Measurements from ENCODE around the gene RTN4. TPM values are rescaled to one million over a fixed set of nuclear protein-coding genes. Genes with fewer than 3 reads are reported as not detected.

RTN4 gene
- total RNA-seq, 1 experiment from 2014 or later, result 513 TPM

DNA sequence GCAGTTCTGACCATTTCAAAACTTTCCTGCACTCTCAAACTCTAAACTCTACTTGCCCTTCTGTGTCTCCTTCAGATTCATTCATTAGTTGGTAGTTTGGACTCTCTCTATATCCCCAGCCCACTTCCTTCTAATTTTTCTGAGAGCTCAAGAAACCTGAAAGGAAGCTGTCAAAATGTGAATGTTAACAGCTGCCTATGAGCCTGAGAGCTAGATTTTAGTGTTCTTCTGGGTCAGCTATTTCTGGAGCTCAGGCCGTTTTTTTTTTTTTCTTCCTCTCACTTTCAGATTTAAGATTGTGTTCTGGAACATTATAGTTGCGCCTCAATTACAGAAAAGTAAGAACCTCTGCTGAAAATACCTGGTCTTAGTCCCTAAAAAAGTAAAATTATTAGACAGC is 73.1 kb downstream of the RTN4 start:
- TSS peak; percentile 0 for BruUV-seq (replicated peaks)
- POLR2A ChIA-PET, result no interaction called here
- DNase-seq (ENCODE audit: low read depth, low spot score) (no peak), ATAC-seq (no peak)
- Histone ChIP-seq H3K4me3 (ENCODE audit: low read depth in 2 of 2, low read length in 2 of 2) (no peak overlapping the region), H3K9me3 (ENCODE audit: control insufficient read depth, insufficient read depth, low read depth, low read length) (no peaks in the 10 kb centered on the region), H3K27ac (ENCODE audit: low read length) (peak overlapping the region; percentile 57), H3K36me3 (ENCODE audit: control insufficient read depth, insufficient read depth, low read length) (peaks cover 43% of the 10 kb centered on the region), H3K27me3 (ENCODE audit: control insufficient read depth, insufficient read depth, low read length) (no peaks in the 10 kb centered on the region), H3K4me1 (ENCODE audit: control insufficient read depth, insufficient read depth, low read length) (peaks cover 81% of the 10 kb centered on the region)
- CTCF ChIA-PET, result no interaction called here
- no peak for TF ChIP-seq TCF7L2 (IDR thresholded peaks at IDR 0.05; ENCODE audit: low read depth, low read length)
- no peak for TF ChIP-seq SIN3A (IDR thresholded peaks at IDR 0.05; ENCODE audit: borderline replicate concordance, insufficient read depth, low read depth, low read length)
- TF ChIP-seq, protein P1, sequence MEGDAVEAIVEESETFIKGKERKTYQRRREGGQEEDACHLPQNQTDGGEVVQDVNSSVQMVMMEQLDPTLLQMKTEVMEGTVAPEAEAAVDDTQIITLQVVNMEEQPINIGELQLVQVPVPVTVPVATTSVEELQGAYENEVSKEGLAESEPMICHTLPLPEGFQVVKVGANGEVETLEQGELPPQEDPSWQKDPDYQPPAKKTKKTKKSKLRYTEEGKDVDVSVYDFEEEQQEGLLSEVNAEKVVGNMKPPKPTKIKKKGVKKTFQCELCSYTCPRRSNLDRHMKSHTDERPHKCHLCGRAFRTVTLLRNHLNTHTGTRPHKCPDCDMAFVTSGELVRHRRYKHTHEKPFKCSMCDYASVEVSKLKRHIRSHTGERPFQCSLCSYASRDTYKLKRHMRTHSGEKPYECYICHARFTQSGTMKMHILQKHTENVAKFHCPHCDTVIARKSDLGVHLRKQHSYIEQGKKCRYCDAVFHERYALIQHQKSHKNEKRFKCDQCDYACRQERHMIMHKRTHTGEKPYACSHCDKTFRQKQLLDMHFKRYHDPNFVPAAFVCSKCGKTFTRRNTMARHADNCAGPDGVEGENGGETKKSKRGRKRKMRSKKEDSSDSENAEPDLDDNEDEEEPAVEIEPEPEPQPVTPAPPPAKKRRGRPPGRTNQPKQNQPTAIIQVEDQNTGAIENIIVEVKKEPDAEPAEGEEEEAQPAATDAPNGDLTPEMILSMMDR (IDR thresholded peaks at IDR 0.05), result no peak
- no peak for TF ChIP-seq POLR2AphosphoS5 (IDR thresholded peaks at IDR 0.05; ENCODE audit: low read depth, low read length)
- no peak for TF ChIP-seq REST (IDR thresholded peaks at IDR 0.05; ENCODE audit: insufficient read depth in 1 of 2, low read depth in 2 of 2, low read length in 1 of 2)
- in situ Hi-C loops (cut with HindIII; ENCODE audit: low pct_unique_long_range_greater_than_20kb, low sequenced_read_pairs) (no loop called here), intact Hi-C loops (cut with micrococcal nuclease; ENCODE audit: unreplicated experiment) (no loop called here)

- no peak overlapping the region for H3K4me3 ChIP-seq (ENCODE audit: low read depth in 2 of 2, low read length in 2 of 2)
- no peaks in the 10 kb centered on the region for H3K27me3 ChIP-seq (ENCODE audit: control insufficient read depth, insufficient read depth, low read length)
- in situ Hi-C loops (cut with HindIII; ENCODE audit: low pct_unique_long_range_greater_than_20kb, low sequenced_read_pairs), result no loop called here
- H3K27ac ChIP-seq (ENCODE audit: low read length), result peak overlapping the region; percentile 57
- DNase-seq (ENCODE audit: low read depth, low spot score) (no peak), ATAC-seq (no peak)
- intact Hi-C loops (cut with micrococcal nuclease; ENCODE audit: unreplicated experiment), result no loop called here
- no peak for TF ChIP-seq REST (IDR thresholded peaks at IDR 0.05; ENCODE audit: insufficient read depth in 1 of 2, low read depth in 2 of 2, low read length in 1 of 2)
- no TSS peak for BruUV-seq (replicated peaks)
- H3K9me3 ChIP-seq (ENCODE audit: control insufficient read depth, insufficient read depth, low read depth, low read length), result no peaks in the 10 kb centered on the region
- H3K36me3 ChIP-seq (ENCODE audit: control insufficient read depth, insufficient read depth, low read length), result peaks cover 48% of the 10 kb centered on the region
- H3K4me1 ChIP-seq (ENCODE audit: control insufficient read depth, insufficient read depth, low read length), result peaks cover 85% of the 10 kb centered on the region
- CTCF ChIA-PET, result interaction anchor here (0.7 kb wide), 1 partner anchor 136 kb away, joined by 3 read pairs; no protein-coding TSS in a partner anchor
- POLR2A ChIA-PET, result no interaction called here
These were observed 74.4 kb downstream of the RTN4 start for GRCh38 chr2:54975598-54976492.

Data from Panc1 (cell line).